ENCODE measurements around the gene CSF3.
"Not testable (repeated sequence)": the region's sequence is repeated elsewhere in the genome, so short reads cannot be mapped to it uniquely, and the experiment has no call there.

The CSF3 gene

DNA sequence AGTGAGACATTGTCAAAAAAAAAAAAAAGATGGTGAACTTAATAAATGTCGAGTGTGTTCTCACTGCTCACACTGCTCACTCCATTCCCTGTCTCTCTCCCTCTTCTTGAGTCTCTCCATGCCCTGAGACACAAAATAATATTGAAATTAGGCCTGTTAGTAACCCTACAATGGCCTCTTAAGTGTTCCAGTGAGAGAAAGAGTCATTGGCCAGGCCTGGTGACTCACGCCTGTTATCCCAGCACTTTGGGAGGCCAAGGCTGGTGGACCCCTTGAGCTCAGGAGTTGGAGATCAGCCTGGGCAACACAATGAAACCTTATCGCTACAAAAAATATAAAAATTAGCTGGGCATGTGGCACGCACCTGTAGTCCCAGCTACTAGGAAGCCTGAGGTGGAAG is 16.2 kb upstream of the CSF3 start:
- no peak for DNase-seq

DNA sequence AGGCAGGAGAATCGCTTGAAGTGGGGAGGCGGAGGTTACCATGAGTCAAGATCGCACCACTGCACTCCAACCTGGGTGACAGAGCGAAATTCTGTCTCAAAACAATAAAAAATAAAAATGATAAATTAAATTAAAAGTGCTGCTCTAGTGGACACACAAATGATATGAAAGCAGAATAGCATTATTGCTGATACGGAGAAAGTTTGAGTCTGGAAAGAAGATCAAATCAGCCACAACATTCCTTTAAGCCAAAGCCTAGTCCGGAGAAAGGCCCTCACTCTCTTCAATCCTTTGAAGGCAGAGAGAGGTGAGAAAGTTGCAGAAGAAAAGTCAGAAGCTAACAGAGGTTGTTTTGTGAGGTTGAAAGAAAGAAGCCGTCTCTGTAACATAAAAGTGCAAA is 15.1 kb upstream of the CSF3 start:
- no peak for DNase-seq

DNA sequence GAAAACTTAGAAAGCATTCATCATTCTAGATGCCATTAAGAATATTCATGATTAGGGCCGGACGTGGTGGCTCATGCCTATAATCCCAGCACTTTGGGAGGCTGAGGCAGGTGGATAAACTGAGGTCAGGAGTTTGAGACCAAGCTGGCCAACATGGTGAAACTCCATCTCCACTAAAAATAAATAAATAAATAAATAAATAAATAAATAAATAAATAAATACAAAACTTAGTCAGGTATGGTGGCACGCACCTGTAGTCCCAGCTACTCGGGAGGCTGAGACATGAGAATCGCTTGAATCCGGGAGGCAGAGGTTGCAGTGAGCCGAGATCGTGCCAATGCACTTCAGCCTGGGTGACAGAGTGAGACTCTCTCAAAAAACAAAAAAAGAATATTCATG is 13.9 kb upstream of the CSF3 start:
- DNase-seq = not testable (repeated sequence)

DNA sequence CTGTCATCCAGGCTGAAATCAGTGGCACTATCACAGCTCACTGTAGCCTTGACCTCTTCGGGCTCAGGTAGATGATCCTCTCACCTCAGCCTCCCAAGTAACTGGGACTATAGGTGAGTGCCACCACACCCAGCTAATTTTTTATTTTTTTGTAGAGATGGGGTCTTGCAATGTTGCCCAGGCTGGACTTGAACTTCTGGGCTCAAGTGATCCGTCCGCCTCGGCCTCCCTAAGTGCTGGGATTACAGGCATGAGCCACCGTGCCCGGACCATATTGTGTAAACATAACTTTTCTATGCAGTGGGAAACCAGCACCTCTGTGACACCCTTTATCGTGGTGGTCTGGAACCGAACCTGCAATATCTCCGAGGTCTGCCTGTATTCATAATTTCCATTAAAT is 11.2 kb upstream of the CSF3 start:
- no peak for DNase-seq

DNA sequence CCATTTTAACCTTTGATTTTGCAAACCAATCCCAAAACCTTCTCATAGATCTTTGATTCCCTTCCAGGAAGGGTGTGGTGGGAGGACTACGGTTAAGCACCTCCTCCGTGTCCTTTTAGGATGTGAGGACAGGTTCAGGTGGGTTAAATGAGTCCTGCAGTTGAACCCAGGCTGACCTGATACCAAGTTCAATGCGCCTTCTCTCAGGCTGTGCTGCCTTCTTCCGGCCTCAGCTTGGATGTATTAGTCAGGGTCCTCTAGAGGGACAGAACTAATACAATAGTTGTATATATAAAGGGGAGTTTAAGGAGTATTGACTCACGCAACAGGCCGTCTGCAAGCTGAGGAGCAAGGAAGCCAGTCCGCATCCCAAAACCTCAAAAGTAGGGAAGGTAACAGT is 10.5 kb upstream of the CSF3 start:
- DNase-seq = no peak

DNA sequence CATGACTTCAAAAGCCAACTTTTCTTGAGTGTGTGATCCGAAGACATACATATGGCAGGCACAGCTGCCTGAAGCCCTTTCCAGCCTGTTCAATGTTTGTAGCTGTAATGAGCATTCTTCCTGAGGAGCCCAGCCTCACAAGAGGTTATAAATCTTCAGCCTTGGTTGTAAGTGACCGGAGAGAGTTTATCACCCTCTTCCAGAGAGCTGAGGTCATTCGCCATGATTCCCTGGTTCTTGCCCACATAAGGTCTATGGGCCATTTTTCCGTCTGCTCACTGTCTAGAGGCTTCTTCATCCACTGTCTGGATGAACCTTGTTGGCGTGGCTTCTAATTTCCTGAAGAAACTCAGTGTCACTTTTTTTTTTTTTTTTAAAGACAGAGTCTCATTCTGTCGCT is 9.7 kb upstream of the CSF3 start:
- DNase-seq = no peak

DNA sequence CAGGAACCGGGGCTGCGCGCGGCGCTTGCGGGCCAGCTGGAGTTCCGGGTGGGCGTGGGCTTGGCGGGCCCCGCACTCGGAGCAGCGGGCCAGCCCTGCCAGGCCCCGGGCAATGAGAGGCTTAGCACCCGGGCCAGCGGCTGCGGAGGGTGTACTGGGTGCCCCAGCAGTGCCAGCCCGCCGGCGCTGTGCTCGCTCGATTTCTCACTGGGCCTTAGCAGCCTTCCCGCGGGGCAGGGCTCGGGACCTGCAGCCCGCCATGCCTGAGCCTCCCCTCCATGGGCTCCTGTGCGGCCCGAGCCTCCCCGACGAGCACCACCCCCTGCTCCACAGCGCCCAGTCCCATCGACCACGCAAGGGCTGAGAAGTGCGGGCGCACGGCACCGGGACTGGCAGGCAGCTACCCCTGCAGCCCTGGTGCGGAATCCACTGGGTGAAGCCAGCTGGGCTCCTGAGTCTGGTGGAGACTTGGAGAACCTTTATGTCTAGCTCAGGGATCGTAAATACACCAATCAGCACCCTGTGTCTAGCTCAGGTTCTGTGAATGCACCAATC is 4.2 kb upstream of the CSF3 start:
- not testable (repeated sequence) for DNase-seq

DNA sequence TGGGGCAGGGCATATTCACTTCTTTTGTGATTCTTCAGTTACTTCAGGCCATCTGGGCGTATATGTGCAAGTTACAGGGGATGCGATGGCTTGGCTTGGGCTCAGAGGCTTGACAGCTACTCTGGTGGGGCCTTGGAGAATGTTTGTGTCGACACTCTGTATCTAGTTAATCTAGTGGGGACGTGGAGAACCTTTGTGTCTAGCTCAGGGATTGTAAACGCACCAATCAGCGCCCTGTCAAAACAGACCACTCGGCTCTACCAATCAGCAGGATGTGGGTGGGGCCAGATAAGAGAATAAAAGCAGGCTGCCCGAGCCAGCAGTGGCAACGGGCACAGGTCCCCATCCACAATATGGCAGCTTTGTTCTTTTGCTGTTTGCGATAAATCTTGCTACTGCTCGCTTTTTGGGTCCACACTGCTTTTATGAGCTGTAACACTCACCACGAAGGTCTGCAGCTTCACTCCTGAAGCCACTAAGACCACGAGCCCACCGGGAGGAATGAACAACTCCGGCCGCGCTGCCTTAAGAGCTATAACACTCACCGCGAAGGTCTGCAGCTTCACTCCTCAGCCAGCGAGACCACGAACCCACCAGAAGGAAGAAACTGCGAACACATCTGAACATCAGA is 3.1 kb upstream of the CSF3 start:
- DNase-seq = not testable (repeated sequence)

DNA sequence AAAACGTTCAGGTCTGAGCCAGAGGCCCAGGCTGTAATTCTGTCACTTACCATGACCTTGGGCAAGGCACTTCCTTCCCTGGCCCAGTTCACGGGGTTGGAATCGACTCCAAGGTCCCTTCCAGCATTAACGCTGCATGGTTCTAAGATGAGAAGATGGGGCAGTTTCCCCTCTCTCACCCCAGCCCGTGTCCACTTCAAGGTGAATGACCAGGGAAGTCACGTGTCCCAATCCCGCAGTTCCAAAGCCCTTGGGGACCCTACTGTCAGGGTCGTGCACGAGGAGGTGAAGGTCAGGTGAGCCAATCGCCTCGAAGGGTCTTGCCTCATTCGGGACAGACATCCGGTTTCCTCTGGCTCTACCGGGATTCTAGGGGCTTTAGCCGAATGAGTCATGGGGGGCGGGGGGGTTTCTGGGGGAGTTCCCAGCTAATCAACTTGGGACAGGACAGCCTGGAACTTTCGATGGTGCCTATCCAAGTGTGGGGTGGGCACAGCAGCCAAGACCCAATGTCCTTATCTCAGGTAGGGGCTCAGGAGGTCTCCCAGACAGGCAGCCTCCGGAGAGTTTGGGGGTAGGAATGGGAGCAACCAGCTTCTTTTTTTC is 762 bp upstream of the CSF3 start:
- DNase-seq = no peak

DNA sequence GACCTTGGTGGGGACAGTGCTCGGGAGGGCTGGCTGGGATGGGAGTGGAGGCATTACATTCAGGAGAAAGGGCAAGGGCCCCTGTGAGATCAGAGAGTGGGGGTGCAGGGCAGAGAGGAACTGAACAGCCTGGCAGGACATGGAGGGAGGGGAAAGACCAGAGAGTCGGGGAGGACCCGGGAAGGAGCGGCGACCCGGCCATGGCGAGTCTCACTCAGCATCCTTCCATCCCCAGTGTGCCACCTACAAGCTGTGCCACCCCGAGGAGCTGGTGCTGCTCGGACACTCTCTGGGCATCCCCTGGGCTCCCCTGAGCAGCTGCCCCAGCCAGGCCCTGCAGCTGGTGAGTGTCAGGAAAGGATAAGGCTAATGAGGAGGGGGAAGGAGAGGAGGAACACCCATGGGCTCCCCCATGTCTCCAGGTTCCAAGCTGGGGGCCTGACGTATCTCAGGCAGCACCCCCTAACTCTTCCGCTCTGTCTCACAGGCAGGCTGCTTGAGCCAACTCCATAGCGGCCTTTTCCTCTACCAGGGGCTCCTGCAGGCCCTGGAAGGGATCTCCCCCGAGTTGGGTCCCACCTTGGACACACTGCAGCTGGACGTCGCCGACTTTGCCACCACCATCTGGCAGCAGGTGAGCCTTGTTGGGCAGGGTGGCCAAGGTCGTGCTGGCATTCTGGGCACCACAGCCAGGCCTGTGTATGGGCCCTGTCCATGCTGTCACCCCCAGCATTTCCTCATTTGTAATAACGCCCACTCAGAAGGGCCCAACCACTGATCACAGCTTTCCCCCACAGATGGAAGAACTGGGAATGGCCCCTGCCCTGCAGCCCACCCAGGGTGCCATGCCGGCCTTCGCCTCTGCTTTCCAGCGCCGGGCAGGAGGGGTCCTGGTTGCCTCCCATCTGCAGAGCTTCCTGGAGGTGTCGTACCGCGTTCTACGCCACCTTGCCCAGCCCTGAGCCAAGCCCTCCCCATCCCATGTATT is 1.1 kb downstream of the CSF3 start:
- DNase-seq = no peak

DNA sequence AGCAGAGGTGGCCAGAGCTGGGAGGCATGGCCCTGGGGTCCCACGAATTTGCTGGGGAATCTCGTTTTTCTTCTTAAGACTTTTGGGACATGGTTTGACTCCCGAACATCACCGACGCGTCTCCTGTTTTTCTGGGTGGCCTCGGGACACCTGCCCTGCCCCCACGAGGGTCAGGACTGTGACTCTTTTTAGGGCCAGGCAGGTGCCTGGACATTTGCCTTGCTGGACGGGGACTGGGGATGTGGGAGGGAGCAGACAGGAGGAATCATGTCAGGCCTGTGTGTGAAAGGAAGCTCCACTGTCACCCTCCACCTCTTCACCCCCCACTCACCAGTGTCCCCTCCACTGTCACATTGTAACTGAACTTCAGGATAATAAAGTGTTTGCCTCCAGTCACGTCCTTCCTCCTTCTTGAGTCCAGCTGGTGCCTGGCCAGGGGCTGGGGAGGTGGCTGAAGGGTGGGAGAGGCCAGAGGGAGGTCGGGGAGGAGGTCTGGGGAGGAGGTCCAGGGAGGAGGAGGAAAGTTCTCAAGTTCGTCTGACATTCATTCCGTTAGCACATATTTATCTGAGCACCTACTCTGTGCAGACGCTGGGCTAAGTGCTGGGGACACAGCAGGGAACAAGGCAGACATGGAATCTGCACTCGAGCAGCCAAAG is 2.3 kb downstream of the CSF3 start:
- DNase-seq = no peak

DNA sequence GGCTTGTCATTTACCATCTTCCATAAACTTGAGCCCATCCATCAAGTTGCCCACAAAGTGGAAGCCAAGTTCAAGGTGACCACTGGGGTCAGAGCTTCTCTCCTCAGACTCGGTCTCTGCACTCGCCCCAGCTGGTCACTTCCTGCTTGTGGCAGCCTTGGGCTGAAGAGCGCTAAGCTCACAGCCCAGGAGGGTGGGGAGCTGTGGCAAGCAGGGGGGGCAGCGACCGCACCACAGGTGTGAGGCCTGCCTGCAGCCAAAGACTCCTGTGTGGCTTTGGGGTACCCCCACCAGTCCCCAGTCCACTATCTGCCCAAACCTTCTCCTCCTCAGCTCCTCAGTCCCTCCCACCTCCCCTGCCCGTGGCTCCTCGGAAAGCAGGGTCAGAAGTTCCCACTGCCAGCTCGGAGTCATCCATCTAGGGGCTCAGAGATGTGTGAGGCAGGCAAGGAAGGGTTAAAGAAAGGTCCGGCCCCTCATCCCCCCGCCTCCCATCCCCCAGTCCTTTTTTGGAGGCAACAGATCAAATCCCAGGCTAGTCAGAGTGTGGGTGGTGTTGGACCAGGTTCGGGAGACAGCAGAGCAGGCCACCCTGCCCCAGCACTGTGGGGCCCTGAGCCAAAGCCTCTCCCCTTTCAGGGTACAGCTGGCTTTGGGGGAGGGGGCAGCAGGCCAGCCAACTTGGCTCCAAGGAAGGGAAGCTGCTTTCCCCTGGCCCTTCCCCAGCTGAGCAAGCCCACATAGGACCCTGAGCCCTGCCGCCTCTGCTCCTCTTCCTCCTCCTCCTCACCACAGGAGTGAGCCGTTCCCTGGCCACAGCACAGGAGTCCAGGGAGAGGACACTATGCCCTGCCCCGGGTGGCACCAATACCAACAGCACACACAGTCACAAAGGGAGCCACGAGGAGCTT is 3.2 kb downstream of the CSF3 start:
- DNase-seq = no peak

DNA sequence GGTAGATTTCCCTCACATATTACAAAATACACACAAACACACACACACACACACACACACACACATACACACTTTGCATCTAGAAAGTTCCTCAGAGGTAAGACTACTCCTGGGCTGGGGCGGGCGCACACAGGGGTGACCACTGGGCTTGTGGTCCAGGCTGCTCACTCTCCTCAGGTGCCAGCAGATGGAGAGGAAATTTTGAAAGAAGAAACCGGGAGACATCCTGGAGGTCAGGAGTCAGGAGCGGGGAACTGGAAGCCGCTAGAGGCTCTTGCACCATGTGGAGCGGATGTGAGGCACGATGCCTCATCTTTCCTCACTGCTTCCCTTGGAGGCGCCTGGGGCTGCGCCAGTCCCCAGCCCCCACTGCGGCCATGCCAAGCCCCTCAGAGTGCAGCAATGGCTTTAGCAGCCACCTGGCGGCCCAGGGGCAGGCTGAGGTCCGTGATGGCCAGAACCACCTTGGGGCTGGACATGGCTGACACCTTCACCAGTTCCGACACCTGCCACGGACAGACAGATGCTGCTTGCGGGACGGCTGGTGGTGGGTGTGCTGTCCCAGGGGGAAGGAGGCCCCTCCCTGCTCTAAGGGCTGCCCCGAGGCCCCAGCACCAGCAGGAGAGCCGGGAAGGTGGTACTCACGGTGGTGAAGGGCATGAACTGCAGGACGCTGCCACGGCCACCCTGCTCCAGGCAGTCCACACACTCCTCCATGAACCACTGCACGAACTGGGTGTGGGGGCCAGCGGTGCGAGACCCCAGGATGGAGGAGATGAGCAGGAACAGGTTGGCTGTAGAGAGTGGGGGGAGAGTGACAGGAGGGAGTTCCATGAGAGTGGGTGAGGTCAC is 4.1 kb downstream of the CSF3 start:
- no peak for DNase-seq

DNA sequence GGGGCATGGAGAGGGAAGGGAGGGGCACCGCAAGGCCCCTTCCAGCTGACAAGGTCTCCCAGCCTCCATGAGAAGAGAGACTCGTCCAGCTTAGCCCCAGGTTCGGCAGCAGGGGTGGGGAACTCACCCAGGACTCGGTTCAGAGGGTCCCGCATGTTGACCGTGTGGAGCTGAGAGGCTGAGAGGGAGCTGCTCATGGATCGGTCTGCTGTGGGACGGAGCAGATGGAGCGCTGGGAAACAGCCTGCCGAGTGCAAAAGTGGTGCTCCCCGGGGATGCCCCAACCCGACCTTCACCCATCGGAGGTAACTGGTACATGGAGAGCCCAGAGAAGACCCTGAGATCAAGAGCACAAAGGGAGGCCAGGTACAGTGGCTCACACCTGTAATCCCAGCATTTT is 4.9 kb downstream of the CSF3 start:
- no peak for DNase-seq

DNA sequence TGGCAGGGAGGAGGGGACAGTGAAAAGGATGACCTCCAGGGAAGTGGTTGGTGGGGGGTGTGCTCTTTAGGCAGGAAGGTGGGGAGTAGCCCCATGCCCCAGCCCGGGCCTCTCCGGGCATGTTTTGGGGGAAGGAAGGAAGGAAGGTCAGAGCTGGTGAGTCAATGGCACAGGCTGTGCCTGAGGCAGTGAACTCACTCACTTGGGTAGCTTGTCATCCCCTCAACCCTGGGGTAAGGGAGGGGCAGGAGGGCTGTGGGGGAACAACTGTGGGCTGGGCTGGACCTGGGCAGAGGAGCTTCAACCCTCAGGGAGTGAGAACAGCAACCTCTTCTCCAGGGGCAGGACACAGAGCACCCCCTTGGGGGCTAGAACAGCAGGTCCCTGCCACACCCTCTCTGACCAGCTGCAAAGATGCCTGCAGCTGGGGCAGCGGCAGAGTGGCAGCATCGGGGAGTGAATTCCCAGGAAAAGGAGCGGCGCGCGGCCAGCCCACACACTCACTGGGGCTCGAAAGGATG is 6.3 kb downstream of the CSF3 start:
- no peak for DNase-seq

DNA sequence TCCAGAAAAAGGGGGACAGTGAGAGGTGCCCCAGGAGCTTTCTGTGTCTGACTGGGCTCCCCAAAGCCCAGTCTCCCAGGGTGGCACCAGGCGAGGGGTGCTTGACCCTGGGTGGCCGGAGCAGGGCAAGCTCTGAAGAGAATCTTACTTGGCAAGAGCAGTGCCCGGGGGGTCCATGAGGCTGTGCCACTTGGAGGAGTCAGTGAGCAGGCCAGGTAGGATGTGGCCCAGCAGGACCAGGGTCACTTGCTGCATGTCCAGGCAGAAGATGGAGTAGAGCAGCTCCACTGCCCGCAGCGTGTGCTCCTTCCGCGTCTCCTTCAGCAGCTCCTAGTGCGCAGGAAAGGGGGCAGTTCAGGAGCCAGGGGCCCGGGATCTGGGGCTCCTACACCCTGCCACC is 7.3 kb downstream of the CSF3 start:
- DNase-seq = no peak

DNA sequence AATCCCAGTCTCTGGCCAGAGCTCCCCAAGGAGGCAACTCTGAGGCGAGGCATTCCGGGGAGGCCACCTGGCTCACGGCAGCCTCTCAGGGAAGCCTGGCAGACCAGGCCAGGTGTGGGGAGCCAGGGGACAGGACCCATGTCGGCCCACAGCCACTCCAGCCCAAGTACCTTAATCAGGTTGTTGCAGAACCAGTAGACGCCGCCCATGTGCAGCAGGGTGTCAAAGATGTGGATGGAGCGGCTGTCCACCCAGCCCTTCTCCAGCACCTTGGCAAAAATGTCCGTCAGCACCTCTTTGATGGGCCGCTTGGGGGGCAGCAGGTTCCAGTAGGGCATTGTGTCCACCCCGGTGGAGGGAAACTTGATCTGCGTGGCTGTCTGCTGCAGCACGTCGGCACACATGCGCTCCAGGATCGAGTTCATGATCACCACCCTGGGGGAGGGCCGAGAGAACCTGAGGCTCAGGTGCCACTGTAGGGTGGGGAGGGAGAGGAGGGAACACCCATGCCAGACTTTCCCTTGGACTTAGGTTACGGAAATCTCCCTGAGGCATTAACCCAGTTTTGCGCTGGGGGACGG is 7.8 kb downstream of the CSF3 start:
- DNase-seq = no peak

DNA sequence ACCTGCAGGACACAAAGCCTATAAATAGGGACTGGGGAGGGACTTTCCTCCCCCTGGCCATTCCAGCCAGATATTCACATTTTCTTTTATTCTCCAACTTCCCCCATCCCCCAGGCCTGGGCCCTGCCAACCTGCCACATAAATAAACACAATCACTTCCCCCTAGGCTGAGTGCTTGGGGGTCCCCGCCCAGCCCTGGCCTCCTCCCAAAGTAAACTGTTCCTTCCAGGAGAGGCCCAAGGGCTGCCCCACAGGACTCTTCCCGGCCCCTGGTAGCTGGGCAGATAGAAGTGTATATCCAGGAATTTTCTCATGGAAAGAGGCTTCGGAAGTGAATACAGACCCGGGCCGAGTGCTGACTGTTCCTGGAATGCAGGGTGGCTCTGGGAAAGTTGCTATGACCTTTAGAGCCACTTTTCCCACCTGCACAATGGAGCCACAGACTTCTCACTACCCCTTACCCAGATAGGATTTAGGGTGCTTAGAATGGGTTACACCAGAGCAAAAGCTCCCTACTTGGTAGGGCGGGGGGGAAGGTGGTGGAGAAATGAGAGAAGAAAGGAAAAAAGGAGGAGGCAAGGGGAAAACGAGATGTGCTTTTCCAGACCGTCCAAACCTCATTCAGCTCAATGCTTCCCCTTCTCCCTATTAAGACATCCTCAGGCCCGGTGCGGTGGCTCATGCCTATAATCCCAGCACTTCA is 8.5 kb downstream of the CSF3 start:
- no peak for DNase-seq

DNA sequence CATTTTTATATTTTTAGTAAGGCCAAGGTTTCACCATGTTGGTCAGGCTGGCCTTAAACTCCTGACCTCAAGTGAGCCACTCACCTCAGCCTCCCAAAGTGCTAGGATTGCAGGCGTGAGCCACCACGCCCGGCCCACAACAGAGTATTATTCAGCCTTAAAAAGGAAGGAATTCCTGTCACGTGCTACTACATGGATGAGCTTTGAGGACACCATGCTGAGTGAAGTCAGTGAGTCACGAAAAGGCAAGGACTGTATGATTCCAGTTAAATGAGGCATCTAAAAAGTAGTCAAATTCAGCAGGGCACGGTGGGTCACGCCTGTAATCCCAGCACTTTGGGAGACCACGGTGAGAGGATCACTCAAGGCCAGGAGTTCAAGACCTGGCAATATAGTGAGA is 9.7 kb downstream of the CSF3 start:
- DNase-seq = no peak

DNA sequence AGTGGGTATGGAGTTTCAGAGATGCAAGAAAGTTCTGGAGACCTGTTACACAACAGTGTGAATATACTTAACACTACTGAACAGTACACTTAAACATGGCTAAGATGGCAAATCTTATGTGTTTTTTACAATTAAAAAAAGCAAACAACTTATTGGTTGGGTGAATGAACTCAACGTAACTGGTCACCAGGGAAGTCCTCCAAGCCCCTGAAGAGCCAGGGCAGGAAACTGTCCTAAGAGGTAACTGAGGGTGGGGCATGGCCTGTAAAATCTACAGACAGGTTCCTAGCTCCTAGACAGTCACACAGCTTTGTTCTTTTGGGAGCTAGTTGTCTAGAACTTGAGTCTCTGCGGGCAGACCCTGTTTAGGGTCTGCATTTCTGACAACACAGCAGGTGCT is 10.3 kb downstream of the CSF3 start:
- DNase-seq = no peak

Measured in NCI-H2171 (cell line).